CD4-positive, alpha-beta T cell treated with Interleukin-17A for 4 hours (primary cell): ENCODE data around the gene SCMH1.

Experiments
- DNase-seq: peaks from one replicate; pipeline ENCODE4 v3.0.0-alpha.2; 2020; ENCODE audit warnings: mixed read lengths

The SCMH1 gene

DNA sequence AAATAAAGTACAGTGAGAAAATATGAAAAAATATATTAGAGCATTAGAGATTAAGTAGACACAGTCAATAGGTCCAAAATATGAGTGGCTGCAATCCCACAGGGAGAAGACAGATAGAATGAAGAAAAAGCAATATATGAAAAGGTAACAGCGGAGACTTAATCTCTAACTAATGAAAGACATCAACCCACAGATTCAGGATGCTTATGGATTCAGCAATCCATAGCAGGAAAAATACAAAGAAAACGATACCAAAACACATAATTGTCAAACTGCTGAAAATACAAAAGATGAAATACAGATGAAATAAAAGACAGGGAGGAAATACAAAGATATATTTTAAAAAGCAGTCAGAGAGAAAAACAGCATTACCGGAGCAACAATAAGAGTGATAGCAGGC, 163.9 kb downstream of the SCMH1 start:
- no peak for DNase-seq

DNA sequence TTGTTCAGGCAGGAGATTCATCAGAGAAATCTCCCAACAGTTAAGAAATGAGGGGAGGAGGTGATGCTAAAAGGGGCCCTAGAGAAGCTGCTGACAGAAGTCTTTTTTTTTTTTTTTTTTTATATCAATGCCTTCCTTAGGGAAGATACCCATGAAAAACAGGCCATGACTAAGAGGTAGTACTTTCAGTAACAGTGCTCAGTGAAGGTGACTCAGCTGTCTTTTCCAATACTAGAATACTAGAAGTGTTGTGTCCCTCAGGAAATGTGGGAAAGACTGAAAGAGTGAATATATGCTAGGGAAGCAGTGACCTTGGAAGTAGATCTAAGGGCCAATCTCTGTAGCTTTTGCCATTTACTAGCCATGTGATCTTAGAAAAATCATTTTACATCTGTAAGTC, 168.1 kb downstream of the SCMH1 start:
- no peak for DNase-seq

DNA sequence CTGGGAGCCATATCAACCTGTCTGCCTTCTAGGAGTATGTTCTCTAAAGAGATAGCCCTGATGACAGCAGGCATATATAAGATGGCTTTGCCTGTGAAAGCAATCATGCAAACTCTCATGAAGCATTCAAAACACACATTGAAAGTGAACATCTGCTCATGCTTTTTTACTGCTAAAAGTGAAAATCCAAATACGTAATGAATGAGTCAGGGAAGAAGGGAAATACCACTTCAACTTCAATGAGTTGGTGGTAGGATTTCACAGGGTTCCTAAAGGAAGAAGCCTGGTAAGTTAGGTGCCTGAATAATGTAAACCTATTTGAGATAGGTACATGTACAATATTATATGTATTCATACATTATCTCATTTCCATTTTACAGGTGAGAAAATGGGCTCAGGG, 170.1 kb downstream of the SCMH1 start:
- no peak for DNase-seq

DNA sequence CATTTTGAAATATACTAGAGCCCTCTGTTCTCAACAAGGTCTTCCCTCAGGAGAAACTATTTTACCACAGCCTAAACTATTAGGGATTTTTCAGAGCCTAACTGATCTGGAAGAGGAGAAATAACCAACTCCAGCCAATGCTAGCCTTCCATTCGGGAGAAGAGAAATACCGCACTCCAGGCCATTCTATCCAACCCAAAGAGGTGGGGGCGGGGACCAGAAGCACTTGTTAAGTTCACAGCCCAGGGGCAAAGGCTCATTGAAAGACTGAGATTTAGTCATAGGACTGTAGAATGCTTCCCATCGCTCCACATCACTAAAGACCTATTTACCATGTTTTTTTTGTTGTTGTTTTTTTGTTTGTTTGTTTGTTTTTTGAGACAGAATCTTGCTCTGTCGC, 185.2 kb downstream of the SCMH1 start:
- DNase-seq: no peak

DNA sequence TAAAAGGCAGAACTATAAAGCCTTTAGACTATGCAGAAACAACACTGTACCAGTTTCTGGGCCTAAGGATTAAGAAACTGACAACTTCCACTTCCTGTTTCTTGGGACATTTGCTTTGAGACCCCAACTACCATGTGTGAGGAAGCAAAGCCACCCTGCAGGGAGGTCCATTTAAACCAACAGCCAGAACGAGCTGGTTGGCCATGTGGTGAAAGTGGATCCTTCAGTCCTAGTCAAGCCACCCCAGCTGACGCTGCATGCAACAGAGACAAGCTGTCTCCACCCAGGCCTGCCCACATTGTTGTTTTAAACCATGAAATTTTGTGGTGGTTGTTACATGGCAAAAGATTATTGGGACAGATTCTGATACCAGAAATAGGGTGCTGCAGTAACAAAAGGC, 188.8 kb downstream of the SCMH1 start:
- no peak for DNase-seq

DNA sequence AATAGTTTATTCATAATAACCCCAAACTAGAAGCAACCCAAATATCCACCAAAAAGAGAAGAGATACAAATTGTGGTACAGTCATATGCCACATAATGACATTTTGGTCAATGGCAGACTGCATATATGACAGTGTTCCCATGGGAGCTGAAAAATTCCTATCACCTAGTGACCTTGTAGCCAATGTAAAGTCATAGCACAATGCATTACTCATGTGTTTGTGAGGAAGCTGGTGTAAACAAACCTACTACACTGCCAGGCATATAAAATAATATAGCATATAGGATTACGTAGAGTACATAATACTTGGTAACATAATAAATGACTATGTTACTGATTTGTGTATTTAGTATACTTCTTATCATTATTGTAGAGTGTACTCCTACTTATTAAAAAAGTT, 191.1 kb downstream of the SCMH1 start:
- no peak for DNase-seq

DNA sequence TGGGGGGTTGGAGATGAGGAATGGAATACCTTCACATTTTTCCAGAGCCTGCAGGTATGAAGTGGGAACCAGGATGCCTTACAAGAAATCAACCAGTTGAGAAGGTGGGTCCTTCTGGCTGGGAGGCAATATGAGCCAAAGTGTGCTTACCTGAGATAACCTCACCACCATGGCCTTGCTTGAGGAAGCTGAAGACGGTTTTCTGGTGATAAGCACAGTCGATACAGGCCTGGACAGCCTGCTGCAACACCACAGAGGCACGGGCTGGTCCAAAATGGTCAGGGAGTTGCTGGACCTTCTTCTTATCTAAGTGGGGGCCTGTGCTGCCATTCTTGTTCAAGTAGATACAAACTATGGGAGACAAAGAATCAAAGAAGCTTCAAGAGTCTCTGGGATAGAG, 193.6 kb downstream of the SCMH1 start:
- DNase-seq: no peak

DNA sequence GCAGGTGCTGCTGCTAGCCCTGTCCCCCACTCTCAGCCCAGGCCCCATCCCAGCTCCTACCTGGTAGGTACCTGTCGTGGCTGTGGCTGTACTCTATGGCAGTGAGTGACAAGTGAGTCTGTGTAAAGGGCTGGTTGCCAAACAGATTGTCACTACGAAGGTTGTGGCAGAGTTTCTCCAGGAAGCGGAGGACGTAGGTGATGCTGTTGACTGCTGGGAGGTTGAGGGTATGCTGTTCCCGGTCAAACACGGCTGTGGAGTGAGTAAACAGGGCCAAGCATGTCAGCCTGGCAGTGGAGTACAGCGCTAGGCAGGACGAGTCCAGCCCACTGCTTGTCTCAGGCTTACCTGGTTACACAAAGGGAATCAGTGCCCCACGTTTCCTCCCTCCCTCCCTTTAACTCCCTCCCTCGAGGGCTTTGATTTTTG, 195.7 kb downstream of the SCMH1 start:
- DNase-seq: no peak

DNA sequence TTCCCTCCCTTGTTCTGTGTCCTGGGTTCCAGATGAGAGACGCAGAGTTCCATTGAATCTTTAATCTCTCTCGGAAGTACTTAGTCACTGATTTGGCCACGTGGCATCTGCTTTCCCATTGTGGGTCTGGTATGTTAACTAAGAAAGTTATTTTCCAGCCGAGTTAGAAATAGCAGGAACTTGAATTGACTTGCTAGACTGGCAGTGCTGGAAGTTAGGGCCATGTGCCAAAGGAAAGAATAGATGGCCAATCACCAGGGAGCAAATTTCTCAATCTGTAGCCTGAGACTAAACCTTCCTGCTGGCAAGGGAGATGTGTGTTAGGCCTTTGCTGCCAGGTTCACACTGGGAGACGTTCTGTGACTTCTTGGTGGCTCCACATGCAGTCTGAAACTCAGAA, 196.4 kb downstream of the SCMH1 start:
- no peak for DNase-seq

DNA sequence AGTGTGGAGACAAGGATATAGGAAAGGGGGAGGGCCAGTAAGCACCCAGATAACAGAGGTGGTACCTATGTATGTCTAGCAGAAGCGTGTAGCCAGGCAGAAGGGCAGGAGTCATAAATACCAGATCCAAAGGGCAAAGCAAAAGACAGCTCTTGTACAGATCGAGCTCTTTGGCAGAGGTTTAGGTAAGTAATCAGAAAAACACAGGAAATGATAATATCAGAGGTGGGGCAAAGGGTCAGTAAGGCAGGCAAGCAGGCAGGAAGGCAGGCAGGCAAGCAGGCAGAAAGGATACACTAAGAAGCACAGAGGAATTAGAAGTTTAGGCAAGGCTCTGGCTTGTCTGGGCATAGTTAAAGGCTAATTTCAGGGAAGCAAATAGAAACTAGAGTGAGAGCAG, 197.9 kb downstream of the SCMH1 start:
- DNase-seq: no peak

DNA sequence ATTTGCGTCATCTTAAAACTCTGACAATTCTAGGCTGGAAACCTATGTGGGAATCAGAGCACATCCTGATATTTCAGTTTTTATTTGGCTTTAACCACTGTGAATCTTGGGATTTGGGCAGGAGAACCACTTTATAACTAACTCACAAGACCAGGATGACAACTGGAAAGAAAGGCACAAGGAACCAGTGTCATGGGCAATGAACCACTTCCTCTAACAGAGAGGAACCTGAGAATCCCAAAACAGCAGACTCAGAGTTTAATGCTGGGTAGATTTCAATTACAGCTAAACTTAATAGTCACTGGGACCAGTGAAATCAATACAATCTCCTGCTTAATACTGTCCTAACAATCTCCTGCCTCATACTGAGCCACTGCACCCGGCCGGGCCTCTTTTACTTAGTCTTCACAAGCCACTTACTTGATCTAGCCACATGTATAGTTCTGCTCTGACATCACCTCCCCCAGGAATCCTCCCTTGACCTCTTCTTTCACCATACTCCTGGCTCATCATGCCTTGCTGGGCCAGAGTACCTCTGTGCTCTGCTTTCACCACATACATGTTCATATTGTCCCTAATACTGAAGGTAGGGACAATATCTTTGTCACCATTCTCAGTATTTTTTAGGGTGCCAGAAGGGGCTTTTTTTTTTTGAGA, 200.4 kb downstream of the SCMH1 start:
- DNase-seq: no peak

DNA sequence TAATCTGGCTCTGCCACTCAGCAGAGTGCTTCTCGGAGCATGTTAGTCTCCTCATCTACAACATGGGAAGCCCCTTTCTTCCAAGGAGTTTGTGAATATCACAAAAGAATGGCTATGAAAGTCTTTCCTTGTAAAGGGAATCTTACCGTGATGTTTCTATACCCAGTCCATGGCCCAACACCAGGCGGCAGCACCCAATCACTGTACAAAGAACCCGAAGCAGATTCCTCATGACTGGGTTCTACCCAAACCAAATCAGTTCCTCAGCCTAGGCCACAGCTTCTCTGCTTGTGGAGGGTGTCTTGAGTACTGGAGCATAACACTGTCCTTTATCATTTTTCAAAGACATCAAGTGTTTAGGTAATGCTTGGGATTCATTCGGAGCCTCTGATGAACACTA, 204.0 kb downstream of the SCMH1 start:
- no peak for DNase-seq

DNA sequence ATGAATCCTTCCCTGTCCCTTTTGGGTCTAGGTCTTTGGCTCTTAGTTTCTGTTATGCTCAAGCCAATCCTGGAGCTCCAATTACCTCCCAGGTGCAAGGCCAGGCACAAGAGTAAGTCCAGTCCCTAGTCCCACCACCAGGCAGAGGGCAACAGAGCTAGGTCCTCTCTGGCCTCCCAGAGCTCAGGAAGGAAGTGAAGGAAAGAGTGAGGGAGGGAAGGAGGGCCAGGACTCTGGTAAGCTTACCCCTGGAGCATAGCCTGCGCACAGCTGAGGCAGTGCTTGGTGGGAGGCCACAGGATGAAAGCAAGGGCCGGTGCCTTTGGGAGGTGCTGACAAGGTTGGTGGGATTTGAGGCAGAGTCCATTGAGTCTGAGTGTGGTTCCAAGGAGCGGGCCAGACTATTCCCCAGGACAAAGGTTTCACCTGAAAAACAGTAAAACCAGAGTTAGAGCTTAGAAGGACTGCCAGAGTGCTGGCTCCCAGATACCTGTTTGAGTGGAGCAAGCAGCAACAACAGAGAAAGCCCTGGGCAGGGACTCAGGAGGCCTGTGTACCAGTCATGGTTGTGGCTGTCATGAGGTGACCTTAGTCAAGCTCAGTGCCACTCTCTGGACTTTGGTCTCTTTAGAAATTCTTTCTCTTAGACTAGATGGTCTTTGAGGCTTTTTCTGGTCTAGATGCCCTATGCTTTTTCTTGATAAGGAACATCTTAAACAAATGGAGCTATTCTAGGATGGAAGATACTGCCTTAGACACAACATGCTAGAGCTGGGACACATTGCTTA, 204.8 kb downstream of the SCMH1 start:
- DNase-seq: no peak

DNA sequence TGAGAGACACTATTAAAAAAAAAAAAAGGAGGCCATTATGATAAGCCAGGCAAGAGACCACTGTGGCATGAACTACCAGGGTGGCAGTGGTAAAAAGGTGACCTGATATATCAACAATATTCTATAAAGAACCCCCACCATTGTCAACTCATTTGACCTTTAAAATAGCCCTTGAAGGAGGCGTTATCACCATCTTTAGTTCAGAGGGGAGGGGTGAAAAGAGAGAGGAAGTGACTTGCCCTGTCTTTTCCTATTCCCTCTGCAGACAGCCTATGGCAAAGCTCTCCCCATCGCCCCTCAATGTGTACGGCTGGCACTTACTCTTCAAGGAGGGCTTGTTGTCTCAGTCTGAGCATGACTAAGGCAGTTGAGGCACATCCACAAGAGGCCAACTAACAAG, 208.8 kb downstream of the SCMH1 start:
- DNase-seq: no peak

DNA sequence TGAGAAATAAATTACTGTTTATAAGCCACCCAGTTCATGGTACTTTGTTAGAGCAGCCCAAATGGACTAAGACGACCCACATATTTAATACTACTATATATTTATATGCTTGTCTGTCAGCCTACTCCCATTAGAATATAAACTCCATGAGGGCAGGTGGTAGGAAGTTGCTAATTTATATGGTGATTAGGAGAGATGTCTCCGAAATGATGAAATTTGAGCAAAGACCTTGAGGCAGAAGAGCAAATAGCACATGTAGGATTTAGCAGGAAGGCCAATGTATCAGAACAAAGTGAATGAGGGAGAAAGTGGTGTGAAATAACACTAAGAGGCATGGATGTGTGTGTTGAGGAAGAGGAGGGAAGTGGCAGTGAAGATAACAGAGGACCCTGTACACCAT, 210.0 kb downstream of the SCMH1 start:
- no peak for DNase-seq

DNA sequence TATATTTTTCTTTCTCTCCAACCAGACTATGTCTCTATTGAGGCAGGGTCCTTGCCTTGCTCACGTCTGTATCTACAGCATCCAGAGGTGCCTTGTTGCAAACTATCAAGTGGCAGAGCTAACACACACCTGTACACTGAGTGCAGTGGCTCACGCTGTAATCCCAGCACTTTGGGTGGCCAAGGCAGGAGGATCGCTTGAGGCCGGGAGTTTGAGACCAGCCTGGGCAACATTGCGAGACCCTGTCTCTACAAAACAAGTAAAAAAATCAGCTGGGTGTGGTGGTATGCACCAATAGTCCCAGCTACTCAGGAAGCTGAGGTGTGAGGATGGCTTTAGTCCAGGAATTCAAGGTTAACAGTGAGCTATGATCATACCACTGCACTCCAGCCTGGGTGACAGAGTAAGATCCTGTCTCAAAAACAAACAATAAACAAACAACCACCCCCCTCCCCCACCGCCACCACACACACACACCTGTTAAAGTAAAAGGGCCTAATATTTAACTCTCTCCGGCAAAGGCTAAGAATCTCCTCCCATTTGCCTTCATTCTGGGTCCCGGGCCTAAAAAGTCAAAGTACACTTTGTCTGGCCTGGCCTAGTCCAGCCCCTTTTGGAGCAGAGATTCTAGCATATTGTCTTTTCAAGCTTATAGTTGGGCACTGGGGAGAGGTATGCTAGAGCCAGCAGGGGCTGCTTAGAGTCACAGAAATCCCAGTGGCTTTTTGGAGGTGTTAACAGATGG, 211.1 kb downstream of the SCMH1 start:
- no peak for DNase-seq

DNA sequence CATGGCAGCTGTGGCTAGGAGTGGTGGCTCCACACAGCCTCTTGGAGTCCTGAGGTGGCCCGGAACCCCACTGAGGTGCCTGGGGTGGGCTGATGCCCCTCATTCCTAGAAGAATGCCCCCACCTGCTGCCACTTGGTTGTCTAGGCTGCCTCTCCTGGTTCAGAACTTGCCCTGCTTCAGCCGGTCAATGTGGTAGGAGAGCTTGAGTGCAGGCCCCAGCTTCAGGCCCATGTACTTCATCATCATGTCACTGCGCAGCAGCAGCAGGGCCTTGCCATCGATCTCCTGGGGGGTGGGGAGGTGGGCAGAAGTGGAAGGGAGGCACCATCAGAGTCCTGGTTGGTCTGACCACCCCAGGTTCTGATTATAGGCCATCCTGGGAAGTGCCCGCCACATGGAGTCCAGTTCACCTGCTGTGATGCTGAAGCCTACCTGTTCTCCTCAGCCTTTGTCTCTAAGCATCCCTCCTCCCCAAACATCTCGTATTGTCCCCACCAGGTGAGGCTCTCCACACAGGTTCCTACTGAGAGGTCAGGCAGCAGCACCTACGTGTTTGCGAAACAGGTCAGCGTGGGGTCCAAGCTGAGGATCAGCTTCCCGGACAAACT, 214.0 kb downstream of the SCMH1 start:
- no peak for DNase-seq

DNA sequence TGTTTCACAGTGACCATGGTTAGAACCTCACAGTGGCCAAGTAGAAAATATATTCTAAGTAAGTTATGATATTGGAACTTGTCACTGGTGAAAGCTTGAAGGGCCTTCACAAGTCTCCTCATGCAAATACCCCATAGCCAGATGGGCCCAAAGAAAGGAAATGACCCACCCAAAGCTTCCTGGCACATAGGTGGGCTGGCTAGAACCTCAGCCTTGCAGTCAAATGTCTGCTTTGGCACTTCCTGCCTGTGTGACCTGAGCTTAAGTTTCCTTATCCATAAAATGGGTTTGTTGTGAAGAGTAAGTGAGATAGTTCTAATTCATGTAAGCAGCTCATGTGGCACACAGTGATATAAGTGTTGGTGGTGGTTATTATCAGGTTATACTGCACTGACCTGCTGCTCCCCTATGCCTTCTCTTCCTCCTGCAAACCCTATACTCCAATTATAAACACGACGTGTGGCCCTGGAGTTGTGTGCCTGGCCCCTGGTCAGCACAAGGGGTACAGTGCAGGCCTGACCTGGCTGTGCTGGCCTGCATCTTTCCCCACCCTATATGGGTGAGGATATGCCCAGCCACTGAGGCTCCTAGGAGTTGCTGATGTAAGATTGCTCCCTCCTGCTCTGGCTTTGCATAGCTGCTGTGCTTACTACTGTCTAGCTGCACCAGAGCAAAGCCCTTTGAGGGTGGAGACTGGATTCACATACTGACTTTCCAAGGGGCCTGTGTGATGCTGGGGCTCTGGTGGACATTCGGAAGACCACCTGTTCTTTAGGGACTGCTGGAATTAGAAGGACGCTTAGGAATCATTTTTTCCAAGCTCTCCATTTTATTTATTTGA, 215.9 kb downstream of the SCMH1 start:
- DNase-seq: no peak

DNA sequence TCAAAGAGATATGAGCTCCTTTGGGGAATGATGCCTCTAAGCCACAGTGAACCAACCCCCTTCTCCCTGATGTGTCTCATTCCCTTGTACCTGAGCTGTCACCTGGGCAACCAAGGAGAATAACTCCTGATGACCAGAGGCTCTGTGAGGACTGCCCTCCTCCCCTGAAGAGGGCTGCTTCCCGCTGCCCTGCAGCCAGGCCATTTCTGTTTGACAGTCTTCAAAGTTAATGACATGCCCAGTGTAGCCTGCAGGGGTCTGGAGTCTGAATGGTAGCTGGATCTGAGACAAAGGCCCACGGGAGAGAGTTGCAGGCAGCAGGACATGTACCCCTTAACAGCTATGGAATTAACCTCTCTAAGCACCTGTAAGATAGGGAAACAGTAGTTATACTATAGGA, 217.2 kb downstream of the SCMH1 start:
- DNase-seq: no peak

DNA sequence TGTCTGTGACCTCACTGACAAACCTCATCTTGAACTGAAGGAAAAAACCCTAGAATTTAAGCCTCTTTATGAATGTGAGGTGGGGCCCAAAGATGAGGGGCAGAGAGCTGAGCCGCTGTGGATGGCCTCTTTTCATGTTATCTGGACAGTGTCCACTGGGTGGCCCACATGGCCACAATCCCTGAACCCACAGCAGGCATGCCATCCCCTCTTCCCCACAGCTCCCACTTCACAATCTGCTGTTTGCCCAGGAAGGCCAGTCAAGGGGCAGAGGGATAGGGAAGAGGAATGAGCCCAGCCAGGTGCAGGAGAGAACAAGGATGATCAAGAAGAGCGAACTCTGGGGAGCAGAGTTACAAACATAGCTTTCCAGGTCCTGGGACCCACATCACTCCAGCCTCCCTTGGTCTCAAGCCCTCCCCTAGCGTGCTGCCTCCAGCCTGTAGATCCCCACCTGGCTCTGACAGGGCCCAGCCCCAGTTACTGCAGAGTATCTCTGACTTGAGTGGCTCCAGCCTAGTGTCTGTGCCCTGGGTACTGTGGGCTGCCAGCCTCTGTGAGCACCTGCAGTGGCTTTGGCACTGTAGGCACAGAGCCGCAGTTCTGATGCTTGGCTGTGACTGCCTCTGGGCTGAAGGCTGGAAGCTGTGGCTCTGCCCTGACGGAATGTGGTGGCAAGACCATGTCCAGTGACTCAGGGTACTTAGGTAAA, 218.7 kb downstream of the SCMH1 start:
- no peak for DNase-seq

DNA sequence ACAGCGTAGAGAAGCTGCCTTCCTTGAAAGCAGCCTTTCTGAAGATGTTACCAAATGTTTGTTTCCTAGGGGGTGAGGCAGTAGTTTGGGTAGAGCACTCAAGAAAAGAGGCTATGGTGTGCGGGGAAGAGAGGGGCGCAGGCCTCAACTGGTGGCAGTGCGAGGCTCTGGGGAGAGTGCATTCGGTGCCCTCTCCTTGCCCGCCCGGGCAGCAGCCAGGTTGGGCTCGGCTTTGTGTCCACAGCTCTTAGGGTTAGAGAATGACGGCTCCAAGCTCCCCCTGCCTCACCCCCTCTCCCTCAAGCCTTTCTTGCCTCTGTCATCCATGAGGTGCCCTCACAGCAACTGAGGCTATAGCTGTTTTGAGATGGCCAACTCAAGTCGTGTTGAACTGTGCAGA, 219.7 kb downstream of the SCMH1 start:
- no peak for DNase-seq
